ENCODE data around the gene RGPD8. TPM values are rescaled to one million over a fixed set of nuclear protein-coding genes. Genes with fewer than 3 reads are reported as not detected.

RGPD8 gene
- total and polyA plus RNA-seq, 10 of the 15 experiments (the other 5 are each of a cell fraction or from before 2014, with no cell fraction given), result 0.24 to 9.6 (median 4.2) TPM

GRCh38 chr2:112482309-112483041 lies 49.0 kb upstream of the RGPD8 start (continued):
- TF ChIP-seq CBX3 (IDR thresholded peaks at IDR 0.05; ENCODE audit: borderline replicate concordance, low read depth), result no peak
- TF ChIP-seq RB1 (IDR thresholded peaks at IDR 0.05; ENCODE audit: borderline replicate concordance), result 0 out of 2 replicates have a peak, but pooled peaks have one; percentile 37
- TF ChIP-seq CTCF (IDR thresholded peaks at IDR 0.05 in 2 of 3, conservative IDR thresholded peaks at IDR 0.05 in 1 of 3; ENCODE audit: control insufficient read depth in 2 of 3, extremely low read depth in 1 of 3, insufficient read depth in 1 of 3, low read depth in 3 of 3, low read length in 3 of 3), result 0 out of 6 replicates have a peak, but pooled peaks of 1 of the 3 experiments have one; percentile 2
- no peak for TF ChIP-seq IRF4 (IDR thresholded peaks at IDR 0.05; ENCODE audit: low read depth, low read length)
- TF ChIP-seq ZNF384 (IDR thresholded peaks at IDR 0.05; ENCODE audit: borderline replicate concordance, low read depth, low read length), result no peak
- no peak for TF ChIP-seq STAT1 (conservative IDR thresholded peaks at IDR 0.05)
- TF ChIP-seq SPI1 (IDR thresholded peaks at IDR 0.05; ENCODE audit: borderline replicate concordance, insufficient read depth, low read depth, low read length), result no peak
- TF ChIP-seq SP1 (IDR thresholded peaks at IDR 0.05; ENCODE audit: low read depth, low read length), result no peak
- TF ChIP-seq ZSCAN29 (IDR thresholded peaks at IDR 0.05), result no peak
- TF ChIP-seq IKZF1 (conservative IDR thresholded peaks at IDR 0.05), result peak; percentile 47; the same call in 1 of the 2 replicates
- TF ChIP-seq POLR2A (IDR thresholded peaks at IDR 0.05; ENCODE audit: low read depth, low read length), result peak; percentile 58
- TF ChIP-seq BACH1 (IDR thresholded peaks at IDR 0.05; ENCODE audit: borderline replicate concordance), result no peak
- TF ChIP-seq ELK1 (IDR thresholded peaks at IDR 0.05; ENCODE audit: low read depth, low read length), result no peak
- peak in 1 of 2 experiments; percentile 54; a peak in 2 of 3 replicates for TF ChIP-seq EGR1 (IDR thresholded peaks at IDR 0.05; ENCODE audit: borderline replicate concordance in 1 of 2, low read depth in 2 of 2, low read length in 2 of 2)
- TF ChIP-seq, protein P1, sequence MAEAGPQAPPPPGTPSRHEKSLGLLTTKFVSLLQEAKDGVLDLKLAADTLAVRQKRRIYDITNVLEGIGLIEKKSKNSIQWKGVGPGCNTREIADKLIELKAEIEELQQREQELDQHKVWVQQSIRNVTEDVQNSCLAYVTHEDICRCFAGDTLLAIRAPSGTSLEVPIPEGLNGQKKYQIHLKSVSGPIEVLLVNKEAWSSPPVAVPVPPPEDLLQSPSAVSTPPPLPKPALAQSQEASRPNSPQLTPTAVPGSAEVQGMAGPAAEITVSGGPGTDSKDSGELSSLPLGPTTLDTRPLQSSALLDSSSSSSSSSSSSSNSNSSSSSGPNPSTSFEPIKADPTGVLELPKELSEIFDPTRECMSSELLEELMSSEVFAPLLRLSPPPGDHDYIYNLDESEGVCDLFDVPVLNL (IDR thresholded peaks at IDR 0.05; ENCODE audit: low read depth, low read length), result no peak
- TF ChIP-seq ZNF24 (IDR thresholded peaks at IDR 0.05), result no peak
- no peak for TF ChIP-seq JUNB (IDR thresholded peaks at IDR 0.05)
- TF ChIP-seq TAF1 (IDR thresholded peaks at IDR 0.05; ENCODE audit: borderline replicate concordance, low read depth, low read length), result peak; percentile 7; the same call in 1 of the 2 replicates
- 0 out of 2 replicates have a peak, but pooled peaks have one; percentile 24 for TF ChIP-seq MTA3 (IDR thresholded peaks at IDR 0.05; ENCODE audit: borderline replicate concordance, low read length)
- TF ChIP-seq PBX3 (IDR thresholded peaks at IDR 0.05; ENCODE audit: insufficient replicate concordance, low read depth, low read length), result no peak
- no peak for TF ChIP-seq SREBF2 (IDR thresholded peaks at IDR 0.05; ENCODE audit: low read length)
- no peak for TF ChIP-seq EP300 (IDR thresholded peaks at IDR 0.05; ENCODE audit: borderline replicate concordance in 1 of 2, control insufficient read depth in 1 of 2, low read depth in 2 of 2, low read length in 2 of 2)
- TF ChIP-seq MYB (IDR thresholded peaks at IDR 0.05; ENCODE audit: borderline replicate concordance, low read depth, low read length), result no peak

Data from GM12878 (cell line).